Mucosa of gallbladder (tissue), 1 donor: Measurements from ENCODE around the gene ERP44. TPM values are rescaled to one million over a fixed set of nuclear protein-coding genes. Genes with fewer than 3 reads are reported as not detected.
"Not testable (repeated sequence)": the region's sequence is repeated elsewhere in the genome, so short reads cannot be mapped to it uniquely, and the experiment has no call there.

Source experiments
- DNase-seq: peaks from one replicate; pipeline ENCODE4 v3.0.0-alpha.2; 2020; ENCODE audit warnings: low spot score
- total RNA-seq: library from RNA; stranded (reverse); gene quantifications from one replicate; pipeline ENCODE4 v1.2.1, GENCODE V29; 2021
- donor health status: DM: no; HTN: no; CAD: no.

ERP44 gene
- total RNA-seq, 1 donor from 2014 or later, result 26.3 TPM

DNA sequence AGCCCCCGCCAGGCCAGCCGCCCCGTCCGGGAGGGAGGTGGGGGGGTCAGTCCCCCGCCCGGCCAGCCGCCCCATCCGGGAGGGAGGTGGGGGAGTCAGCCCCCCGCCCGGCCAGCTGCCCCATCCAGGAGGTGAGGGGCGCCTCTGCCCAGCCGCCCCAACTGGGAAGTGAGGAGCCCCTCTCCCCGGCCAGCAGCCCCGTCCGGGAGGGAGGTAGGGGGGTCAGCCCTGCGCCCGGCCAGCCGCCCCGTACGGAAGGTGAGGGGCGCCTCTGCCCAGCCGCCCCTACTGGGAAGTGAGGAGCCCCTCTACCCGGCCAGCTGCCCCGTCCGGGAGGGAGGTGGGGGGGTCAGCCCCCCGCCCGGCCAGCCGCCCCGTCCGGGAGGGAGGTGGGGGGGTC, 30.8 kb downstream of the ERP44 start:
- DNase-seq, result not testable (repeated sequence)

DNA sequence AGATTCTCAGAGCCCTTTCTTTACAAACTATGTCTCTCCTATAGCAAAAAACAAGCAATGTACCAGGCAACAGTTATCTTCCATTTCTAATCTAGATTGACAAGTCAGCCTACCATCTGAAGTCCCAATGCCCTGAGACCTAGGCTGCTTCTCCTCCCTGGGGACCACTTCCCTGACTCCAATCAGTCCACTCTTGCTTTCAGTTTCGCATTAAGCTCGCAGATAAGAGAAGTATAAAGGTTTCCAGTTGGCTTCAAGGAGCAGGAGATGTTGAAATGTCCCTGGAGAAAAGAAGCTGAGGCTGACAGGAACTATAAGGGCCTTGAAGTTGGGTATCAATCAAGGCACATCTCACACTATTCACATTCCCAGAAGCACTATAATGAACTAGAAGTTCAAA, 32.3 kb downstream of the ERP44 start:
- no peak for DNase-seq

DNA sequence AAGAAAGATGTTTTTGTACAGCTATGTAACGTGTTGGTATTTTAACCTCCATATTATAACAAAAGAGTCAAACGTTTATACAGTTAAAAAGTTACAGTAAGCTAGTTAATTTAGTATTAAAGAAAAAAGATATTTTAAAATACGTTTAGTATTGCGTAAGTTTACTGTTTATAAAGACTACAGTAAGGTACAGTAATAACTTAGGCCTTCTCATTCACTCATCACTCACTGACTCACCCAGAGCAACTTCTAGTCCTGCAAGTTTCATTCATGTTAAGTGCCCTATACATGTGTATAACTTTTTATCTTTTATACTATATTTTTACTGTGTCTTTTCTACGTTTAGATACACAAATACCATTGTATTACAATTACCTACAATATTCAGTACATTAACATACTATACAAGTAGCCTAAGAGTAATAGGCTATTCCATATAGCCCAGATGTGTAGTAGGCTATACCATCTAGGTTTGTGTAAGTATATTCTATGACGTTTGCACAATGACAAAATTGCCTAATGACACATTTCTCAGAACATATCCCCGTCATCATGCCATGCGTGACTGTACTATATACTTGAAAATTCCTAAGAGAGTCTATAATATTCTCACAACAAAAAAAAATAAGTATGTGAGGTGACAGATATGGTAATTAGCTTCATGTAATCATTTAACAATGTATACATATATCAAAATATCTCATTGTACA, 33.8 kb downstream of the ERP44 start:
- no peak for DNase-seq

DNA sequence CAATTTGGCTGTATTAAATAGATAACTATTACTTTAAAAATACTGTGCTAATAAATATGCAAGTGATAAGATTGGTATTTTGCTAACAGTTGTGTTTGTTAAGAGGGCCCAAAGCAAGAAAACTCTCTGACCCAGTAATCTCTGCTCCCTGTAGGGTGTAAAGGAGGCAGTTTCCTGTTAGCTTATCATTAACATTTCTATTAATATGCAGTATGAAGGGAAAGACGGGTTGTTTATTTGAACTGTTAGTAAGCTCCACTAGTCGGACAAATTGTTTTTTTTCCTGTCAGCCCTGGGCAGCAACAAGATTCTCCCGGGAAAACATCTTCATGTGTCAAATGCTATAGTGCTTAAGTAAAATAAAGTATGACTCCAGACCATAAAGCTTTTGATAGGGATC, 35.6 kb downstream of the ERP44 start:
- no peak for DNase-seq

DNA sequence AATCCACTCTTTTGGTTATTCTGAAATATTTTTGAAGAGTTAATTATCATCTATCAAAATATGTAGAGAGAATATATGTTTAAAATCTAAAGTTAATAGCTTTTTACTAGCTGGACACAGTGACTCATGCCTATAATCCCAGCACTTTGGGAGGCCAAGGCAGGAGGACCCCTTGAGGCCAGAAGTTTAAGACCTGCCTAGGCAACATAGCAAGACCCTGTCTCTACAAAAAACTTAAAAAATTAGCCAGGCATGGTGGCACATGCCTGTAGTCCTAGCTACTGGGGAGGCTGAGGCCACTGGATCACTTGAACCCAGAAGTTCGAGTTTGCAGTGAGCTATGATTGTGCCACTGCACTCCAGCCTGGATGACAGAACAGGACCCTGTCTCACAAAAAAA, 36.1 kb downstream of the ERP44 start:
- DNase-seq, result not testable (repeated sequence)

DNA sequence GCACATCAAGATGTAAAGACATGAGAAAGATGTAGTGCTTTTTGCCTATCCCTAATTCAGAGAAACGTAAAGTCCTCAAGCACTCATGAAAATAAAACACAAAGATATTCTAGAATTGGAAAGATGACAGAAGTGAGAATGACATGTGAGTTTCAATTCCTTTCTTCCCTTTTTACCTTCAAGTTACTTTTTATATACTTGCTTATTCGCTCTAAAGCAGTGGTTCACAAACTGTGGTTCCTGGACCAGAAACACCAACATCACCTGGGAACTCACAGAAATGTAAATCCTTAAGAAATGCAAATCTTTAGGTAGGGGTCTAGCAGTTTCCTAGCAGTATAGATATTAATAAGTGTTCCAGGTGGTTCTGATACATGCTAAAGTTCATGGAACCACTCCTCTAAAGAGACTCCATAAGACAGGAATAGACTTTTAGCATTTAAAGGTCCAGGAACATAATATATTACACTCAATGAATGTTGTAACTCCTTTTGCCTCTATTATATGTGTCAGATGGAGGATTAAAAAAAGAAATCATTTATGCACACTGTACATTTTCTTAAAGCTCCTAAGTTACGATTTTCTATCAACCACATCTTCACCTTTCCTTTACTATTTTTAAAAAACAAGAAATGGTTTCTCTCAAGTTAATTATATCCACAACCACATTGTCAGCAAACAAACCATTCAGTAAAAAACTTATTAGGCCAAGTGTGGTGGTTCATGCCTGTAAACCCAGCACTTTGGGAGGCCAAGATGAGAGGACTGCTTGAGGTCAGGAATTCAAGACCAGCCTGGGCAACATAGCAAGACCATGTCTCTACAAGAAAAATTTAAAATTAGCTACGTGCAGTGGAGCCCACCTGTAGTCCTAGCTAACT, 39.9 kb downstream of the ERP44 start:
- DNase-seq, result no peak

DNA sequence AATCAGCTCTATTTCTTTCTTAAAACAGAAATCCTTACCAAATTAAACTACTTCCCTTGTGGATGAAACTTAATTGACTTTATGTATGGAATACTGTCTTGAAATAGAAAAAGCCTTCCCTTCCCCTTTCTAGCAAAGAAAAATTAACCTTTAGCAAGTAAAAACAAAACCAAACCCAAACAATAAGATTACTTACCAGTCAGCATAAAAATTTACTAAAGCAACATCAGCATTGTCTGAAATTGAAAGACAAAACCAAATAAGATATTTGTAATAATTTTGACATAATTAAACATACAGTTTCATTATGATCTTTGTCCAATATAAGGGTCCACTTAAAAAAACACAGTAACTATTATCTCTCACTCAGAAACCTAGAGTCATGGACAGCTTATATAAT, 41.2 kb downstream of the ERP44 start:
- no peak for DNase-seq

DNA sequence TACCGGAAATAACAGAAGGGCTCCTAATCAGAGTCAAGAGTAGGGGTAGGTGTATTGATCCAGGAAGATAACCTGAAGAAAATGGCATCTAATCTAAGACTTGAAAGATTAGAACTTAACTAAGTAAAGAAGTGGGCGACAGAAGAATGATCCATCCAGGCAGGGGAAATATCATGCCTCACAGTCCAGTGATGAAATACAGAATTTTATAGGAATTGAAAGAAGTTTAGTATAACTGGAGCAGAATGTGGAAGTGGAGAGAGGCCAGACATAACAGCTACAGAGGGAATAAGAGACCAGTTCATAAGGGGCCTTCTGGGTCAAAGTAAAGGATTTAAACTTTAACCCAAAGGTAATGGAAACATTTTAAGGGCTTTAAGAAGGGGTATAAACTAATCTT, 42.2 kb downstream of the ERP44 start:
- DNase-seq, result no peak

DNA sequence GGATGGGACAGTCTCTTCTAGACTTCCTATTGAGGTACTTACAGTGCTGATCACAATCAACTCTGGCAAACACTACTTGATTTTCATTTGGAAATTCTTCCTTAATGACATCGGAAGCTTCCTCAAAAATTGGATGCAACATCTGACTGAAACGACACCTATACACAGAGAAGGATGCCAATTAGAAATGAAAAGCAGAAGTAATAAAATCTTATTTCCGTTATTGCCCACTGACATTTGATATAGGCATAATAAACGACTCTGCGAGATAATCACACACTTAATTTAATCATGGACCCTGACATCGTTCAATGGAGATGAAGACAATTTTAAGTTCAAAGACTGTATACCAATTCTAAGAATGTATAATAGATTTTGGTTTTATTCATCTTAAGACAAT, 46.4 kb downstream of the ERP44 start:
- DNase-seq, result no peak

DNA sequence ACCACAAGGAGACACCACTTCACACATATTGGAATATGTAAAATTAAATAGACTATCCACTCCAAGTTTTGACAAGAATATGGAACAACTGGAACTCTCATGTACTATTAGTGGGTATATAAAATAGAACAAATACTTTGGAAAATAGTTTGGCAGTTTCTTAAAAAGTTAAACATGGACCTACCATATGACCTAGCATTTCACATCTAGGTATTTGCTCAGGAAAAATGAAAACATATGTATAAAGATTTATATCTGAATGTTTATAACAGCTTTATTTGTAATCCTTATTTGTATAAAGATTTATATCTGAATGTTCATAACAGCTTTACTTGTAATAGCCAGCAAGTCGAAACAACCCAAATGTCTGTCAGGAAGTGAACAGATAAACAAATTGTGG, 49.2 kb downstream of the ERP44 start:
- DNase-seq, result no peak

DNA sequence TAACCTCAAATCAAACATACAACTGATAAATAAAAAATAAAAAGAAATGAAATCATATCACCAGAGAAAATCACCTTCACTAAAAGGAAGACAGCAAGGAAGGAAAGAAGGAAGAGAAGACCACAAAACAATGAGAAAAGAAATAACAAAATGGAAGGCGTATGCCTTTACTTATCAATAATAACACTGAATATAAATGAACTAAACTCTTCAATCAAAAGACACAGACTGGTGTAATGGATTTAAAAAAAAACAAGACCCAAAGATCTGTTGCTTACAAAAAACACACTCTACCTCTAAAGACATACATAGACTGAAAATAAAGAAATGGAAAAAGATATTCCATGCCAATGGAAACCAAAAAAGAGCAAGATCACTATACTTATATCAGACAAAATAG, 60.3 kb downstream of the ERP44 start:
- DNase-seq, result no peak

DNA sequence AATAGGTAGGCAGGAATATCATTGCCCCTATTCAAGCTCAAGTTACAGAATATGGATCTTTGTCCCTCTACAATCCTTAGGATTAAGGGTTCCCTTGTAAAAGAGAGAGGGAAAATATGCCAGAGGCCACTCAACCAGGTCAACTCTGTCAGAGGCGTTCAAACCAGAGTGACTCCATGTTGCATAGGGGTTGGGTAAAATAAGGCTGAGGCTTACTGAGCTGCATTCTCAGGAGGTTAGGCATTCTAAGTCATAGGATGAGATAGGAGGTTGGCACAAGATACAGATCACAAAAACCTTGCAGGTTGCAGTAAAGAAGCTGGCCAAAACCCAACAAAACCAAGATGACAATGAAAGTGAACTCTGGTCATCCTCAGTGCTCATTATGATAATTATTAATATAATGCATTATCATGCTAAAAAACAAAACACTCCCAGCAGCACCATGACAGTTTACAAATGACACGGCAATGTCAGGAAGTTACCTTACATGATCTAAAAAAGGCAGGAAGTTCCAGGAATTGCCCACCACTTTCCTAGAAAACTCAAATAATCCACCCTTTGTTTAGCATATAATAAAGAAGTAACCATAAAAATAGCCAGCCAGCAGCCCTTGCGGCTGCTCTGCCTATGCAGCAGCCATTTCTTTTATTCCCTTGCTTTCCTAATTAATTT, 64.8 kb downstream of the ERP44 start:
- DNase-seq, result no peak

DNA sequence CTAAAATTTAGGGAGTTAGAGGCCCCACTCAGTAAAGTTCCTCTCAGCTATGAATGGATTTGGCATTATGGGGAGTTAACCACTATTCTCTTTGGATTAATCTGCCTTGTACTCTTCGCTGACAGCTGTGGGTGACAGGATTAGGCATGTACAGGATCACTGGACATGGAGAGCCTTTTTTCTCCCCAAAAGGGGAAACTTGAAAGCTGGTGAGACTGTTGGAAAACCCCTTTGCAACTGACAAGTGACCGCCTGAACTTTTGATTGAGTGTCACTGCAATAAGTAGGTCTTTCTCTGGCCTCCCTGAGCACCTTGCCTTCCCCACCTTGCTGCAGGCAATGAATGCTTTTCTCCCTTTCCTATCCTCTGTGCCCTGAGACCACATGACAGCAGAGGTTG, 68.3 kb downstream of the ERP44 start:
- DNase-seq, result no peak

DNA sequence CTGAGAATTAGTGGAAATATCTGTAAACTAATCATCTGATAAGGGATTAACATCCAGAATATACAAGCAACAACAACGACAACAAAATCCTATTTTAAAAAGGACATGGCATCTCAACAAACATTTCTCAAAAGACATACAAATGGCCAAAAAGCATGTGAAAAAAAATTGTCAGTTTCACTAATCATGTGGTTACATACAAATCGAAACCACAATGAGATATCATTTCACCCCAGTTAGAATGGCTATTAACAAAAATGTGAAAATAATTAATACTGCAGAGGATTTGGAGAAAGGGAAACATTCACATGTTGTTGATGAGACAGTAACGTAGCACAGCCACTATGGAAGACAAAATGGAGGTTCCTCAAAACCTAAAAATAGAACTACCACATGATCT, 69.5 kb downstream of the ERP44 start:
- DNase-seq, result no peak

DNA sequence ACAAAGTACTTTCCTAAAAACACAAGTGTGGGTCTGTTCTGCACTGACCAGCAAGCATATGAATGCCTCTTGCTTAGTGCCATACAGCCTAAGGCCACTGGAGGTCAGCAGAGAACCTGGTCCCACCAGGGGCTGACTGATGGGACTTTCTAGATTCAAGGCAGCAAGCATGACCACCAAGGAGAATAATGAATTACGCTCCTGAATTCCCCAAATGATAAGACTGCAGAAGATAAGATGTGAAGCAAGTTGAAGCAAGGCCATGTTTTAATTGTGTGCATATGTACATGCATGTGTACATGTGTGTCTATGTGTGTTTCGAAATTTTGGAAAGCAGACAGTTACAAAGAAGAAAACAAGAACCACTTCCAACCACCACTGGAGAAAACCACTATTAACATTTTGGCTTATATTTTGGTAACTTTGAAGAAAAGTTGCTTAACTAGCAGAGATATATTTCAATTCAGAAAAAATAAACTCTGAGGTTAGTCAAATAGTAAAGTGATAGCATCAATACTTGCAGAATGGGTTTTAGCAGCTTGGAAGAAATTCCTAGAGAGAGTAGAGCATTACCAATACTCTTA, 70.5 kb downstream of the ERP44 start:
- peak; percentile 69 for DNase-seq

DNA sequence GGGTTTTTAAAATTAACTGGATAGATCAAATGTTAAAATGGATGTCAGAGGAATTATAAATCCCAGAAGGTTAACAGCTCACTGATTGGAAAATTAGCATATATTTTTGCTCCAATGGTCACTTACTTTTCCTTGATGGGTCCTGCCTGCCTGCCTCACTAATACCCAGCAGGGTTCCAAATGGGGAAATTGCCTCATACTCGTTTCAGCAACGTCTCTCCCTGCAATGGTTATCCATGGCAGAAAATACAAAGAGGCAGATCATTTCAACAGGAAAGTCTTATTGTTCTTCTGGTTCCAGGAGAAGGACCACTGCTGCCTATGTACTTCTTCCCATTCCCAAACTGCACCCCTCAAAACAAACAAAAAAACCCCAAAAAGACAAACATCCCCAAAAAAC, 71.3 kb downstream of the ERP44 start:
- DNase-seq, result no peak

DNA sequence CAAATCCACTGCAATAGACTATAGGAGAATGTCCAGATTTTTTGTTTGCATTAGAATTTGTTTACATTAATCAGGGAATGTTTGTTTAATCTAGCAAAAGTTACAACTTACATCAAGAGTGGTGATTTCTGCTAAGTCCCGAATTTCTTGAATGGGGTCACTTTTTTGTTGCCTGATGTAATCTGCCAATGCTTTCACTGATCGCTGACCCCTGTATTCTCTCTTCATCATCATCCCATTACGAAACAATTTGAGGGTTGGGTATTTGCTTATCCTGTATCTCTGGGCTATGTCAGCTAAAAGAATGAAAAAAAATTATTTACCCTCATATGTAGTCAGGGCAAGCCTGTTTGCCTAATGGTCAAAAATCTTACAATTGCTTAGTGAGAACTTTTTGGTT, 76.9 kb downstream of the ERP44 start:
- DNase-seq, result no peak

DNA sequence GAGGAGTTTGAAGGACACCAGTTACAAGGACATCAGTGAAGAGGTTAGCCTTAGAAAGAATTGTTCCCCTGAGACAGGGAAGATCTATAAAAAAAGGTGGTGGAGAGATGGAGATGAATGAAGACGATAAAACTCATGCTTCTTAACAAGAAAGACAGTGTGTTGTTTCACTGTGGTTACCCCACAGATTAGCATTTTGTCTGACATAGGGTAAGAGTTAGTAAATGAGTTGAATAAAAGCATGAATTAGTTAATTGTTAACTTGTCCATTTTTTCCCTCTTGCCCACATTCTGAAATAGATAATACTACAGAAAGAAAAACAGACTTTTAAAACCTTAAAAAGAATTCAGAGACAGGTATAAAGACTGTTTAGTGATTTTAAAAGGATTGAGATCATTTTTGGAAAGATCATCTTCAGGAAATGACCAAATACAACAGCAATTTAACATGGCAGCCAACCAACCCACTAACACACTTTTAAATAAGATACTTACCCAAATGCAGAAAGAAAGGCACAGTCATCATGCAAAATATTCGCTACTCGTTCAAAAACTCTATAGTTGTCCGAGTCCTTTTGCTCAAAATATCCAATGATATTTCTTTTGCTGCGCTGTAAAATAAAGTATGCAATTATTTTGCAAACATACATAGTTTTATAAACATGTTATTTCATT, 78.5 kb downstream of the ERP44 start:
- no peak for DNase-seq

DNA sequence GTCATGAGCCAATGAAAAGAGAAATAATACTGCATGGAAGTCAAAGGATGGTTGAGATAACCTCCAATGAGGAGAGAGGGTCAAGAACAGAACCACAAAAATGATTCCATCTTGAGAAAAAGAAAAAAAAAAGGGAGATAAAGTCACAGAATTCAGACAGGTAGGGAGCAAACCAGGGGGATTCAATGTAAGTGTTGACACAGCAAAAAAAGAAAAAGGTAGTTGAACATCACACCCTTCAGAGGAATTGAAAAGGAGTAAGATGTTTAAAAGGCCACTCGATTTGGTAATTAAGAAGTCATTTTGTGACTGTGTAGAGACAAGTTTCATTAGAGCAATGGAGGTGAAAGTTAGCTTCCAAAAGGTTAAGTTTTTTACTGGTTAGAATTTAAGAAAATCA, 79.3 kb downstream of the ERP44 start:
- DNase-seq, result no peak

DNA sequence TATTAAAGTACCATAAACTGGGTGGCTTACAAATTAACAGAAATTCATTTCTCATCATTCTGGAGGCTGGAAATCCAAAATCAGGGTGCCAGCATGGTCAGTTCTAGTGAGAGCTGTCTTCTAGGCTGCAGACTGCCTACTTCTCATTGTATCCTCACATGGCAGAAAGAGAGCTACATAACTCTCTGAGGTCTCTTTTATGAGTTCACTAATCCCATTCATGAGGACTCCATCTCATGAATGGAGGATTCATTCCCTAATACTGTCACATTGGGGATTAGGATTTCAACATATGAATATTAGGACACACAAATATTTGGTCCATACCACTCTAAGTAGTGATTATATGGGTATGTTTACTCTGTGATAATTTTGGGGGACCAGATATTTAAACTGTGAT, 84.0 kb downstream of the ERP44 start:
- no peak for DNase-seq

DNA sequence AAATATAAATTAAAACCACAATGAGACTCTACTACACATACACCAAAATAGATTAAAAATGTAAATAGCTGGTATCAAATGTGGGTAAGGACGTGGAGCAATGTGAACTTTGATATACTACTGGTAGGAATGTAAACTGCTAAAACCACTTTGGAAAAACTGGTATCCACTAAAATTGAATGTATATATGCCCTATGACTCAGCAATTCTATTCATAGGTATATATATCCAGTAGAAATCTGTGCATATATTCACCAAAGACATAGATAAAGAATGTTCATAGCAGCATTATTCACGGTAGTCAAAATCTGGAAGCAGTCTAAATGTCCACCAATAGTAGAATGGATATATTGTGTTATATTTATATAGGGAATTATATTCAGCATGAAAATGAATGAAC, 85.2 kb downstream of the ERP44 start:
- DNase-seq, result no peak

DNA sequence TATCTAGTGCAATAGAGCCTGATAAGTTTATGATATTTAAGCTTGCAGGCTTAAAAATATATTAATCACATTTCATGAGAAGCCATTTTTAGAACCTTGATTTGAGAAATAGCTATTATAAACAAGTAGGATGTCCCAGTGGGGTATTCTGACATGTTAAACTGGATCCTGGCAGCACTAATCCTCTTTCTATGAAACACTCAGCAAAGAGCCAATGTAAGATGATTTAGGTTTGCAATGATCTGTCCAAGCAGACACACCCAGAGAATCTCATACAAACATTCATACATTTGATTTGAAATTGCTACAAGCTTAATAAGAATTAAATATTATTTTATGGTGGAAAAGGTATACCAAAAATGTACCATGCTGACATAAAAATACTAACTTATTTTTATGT, 86.5 kb downstream of the ERP44 start:
- no peak for DNase-seq
